Measurements from ENCODE around the gene CDH4.

Gene CDH4

GRCh38 chr20:61459705-61460104 lies 207.6 kb downstream of the CDH4 start:
- Histone ChIP-seq H3K36me3 (ENCODE audit: control insufficient read depth in 2 of 2, insufficient read depth in 2 of 2, low read length in 2 of 2) (no peaks in the 10 kb centered on the region), H3K9me3 (ENCODE audit: control insufficient read depth in 2 of 2, low read length in 2 of 2) (peaks cover 2 to 9% of the 10 kb centered on the region in 2 donors), H3K27ac (ENCODE audit: low read depth in 2 of 2, low read length in 2 of 2) (no peak overlapping the region), H3K27me3 (ENCODE audit: control insufficient read depth in 2 of 2, insufficient read depth in 2 of 2, low read length in 2 of 2) (no peaks in the 10 kb centered on the region), H3K4me1 (ENCODE audit: control insufficient read depth in 2 of 2, insufficient read depth in 2 of 2, low read length in 2 of 2) (no peaks in the 10 kb centered on the region), H3K9ac (ENCODE audit: low read depth in 1 of 2, low read length in 2 of 2) (no peak overlapping the region), H3K4me3 (ENCODE audit: low read length in 2 of 2) (no peak overlapping the region)

DNA sequence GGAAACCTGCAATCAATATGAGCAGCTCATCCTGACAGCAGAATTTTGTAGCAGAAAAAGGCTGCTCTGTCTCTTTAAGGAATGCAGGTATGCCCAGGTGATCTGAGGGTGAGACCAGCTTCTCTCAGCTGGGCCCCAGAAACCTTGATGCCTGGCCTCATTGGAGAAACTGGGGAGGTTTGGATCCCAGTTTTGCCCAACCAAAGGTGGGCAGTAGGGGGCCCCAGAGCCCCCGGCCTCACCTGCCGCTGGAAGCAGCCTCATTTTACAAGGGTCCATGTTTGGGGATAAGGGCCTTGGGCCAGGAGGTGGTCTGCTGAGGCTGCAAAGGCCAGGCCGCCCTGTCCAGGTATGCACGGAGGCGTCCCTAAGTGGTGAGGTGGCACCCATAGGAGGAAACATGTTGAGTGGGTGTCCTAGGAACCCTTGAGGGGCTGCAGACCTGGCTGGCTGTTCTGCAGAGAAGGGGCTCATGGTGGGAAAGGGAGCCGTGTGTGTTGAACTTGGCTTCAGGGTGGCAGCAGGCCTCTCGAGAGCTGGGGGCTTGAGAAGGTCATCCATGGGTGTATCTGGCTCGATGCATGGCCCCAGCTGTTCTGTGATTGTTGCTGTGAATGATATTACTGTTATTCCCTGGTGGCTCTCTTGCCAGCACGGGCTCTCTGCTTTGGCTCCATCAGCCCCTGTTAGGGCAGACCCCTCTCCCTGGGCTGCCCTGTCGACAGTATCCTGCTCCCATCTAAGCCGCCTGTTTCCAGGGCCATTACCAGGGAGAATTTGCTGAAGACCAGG lies 208.4 kb downstream of the CDH4 start:
- H3K4me1 ChIP-seq (ENCODE audit: control insufficient read depth in 2 of 2, insufficient read depth in 2 of 2, low read length in 2 of 2): no peaks in the 10 kb centered on the region
- no peaks in the 10 kb centered on the region for H3K36me3 ChIP-seq (ENCODE audit: control insufficient read depth in 2 of 2, insufficient read depth in 2 of 2, low read length in 2 of 2)
- H3K27ac ChIP-seq (ENCODE audit: low read depth in 2 of 2, low read length in 2 of 2): no peak overlapping the region
- H3K9me3 ChIP-seq (ENCODE audit: control insufficient read depth in 2 of 2, low read length in 2 of 2): peaks cover 2 to 9% of the 10 kb centered on the region in 2 donors
- H3K27me3 ChIP-seq (ENCODE audit: control insufficient read depth in 2 of 2, insufficient read depth in 2 of 2, low read length in 2 of 2): no peaks in the 10 kb centered on the region
- no peak overlapping the region for H3K4me3 ChIP-seq (ENCODE audit: low read length in 2 of 2)
- no peak overlapping the region for H3K9ac ChIP-seq (ENCODE audit: low read depth in 1 of 2, low read length in 2 of 2)

DNA sequence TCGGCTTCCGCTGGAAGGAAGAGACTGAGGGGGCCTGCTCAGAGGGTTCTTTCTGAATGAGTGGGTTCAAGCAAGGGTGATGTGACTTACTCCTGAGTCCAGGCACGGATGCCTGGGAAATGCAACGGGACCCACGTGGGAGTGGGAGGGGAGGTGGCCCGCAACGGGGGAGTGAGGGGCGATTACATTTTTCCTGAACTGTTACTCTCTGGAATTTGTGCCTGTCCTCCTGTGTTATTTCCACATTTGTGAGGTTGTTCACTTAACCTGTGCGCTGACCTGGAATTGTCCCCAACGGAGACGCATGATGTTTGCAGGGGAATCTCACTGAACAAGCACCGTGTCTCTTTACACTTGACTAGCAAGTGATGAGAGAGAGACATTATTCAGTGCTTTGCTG lies 209.4 kb downstream of the CDH4 start:
- peaks cover 2 to 9% of the 10 kb centered on the region in 2 donors for H3K9me3 ChIP-seq (ENCODE audit: control insufficient read depth in 2 of 2, low read length in 2 of 2)
- no peaks in the 10 kb centered on the region for H3K4me1 ChIP-seq (ENCODE audit: control insufficient read depth in 2 of 2, insufficient read depth in 2 of 2, low read length in 2 of 2)
- H3K4me3 ChIP-seq (ENCODE audit: low read length in 2 of 2): no peak overlapping the region
- H3K36me3 ChIP-seq (ENCODE audit: control insufficient read depth in 2 of 2, insufficient read depth in 2 of 2, low read length in 2 of 2): no peaks in the 10 kb centered on the region
- no peaks in the 10 kb centered on the region for H3K27me3 ChIP-seq (ENCODE audit: control insufficient read depth in 2 of 2, insufficient read depth in 2 of 2, low read length in 2 of 2)
- H3K27ac ChIP-seq (ENCODE audit: low read depth in 2 of 2, low read length in 2 of 2): no peak overlapping the region
- no peak overlapping the region for H3K9ac ChIP-seq (ENCODE audit: low read depth in 1 of 2, low read length in 2 of 2)

GRCh38 chr20:61464307-61465303 lies 212.5 kb downstream of the CDH4 start:
- H3K36me3 ChIP-seq (ENCODE audit: control insufficient read depth in 2 of 2, insufficient read depth in 2 of 2, low read length in 2 of 2): no peaks in the 10 kb centered on the region
- H3K4me1 ChIP-seq (ENCODE audit: control insufficient read depth in 2 of 2, insufficient read depth in 2 of 2, low read length in 2 of 2): no peaks in the 10 kb centered on the region
- H3K4me3 ChIP-seq (ENCODE audit: low read length in 2 of 2): no peak overlapping the region
- H3K9ac ChIP-seq (ENCODE audit: low read depth in 1 of 2, low read length in 2 of 2): no peak overlapping the region
- no peak overlapping the region for H3K27ac ChIP-seq (ENCODE audit: low read depth in 2 of 2, low read length in 2 of 2)
- no peaks in the 10 kb centered on the region for H3K27me3 ChIP-seq (ENCODE audit: control insufficient read depth in 2 of 2, insufficient read depth in 2 of 2, low read length in 2 of 2)
- peaks cover 0 to 4% of the 10 kb centered on the region in 2 donors for H3K9me3 ChIP-seq (ENCODE audit: control insufficient read depth in 2 of 2, low read length in 2 of 2)

GRCh38 chr20:61475729-61476128 lies 223.7 kb downstream of the CDH4 start:
- Histone ChIP-seq H3K9ac (ENCODE audit: low read depth in 1 of 2, low read length in 2 of 2) (no peak overlapping the region), H3K9me3 (ENCODE audit: control insufficient read depth in 2 of 2, low read length in 2 of 2) (no peaks in the 10 kb centered on the region)

GRCh38 chr20:61476956-61477355 lies 224.9 kb downstream of the CDH4 start:
- Histone ChIP-seq H3K4me1 (ENCODE audit: control insufficient read depth in 2 of 2, insufficient read depth in 2 of 2, low read length in 2 of 2) (no peaks in the 10 kb centered on the region), H3K9me3 (ENCODE audit: control insufficient read depth in 2 of 2, low read length in 2 of 2) (peaks cover 0 to 2% of the 10 kb centered on the region in 2 donors), H3K27me3 (ENCODE audit: control insufficient read depth in 2 of 2, insufficient read depth in 2 of 2, low read length in 2 of 2) (no peaks in the 10 kb centered on the region), H3K9ac (ENCODE audit: low read depth in 1 of 2, low read length in 2 of 2) (no peak overlapping the region), H3K36me3 (ENCODE audit: control insufficient read depth in 2 of 2, insufficient read depth in 2 of 2, low read length in 2 of 2) (no peaks in the 10 kb centered on the region), H3K27ac (ENCODE audit: low read depth in 2 of 2, low read length in 2 of 2) (no peak overlapping the region), H3K4me3 (ENCODE audit: low read length in 2 of 2) (no peak overlapping the region)

More at GRCh38 chr20:61475729-61476128, 223.7 kb downstream of the CDH4 start:
- Histone ChIP-seq H3K27me3 (ENCODE audit: control insufficient read depth in 2 of 2, insufficient read depth in 2 of 2, low read length in 2 of 2) (no peaks in the 10 kb centered on the region), H3K27ac (ENCODE audit: low read depth in 2 of 2, low read length in 2 of 2) (no peak overlapping the region), H3K4me1 (ENCODE audit: control insufficient read depth in 2 of 2, insufficient read depth in 2 of 2, low read length in 2 of 2) (no peaks in the 10 kb centered on the region), H3K4me3 (ENCODE audit: low read length in 2 of 2) (no peak overlapping the region), H3K36me3 (ENCODE audit: control insufficient read depth in 2 of 2, insufficient read depth in 2 of 2, low read length in 2 of 2) (no peaks in the 10 kb centered on the region)

- H3K9me3 ChIP-seq (ENCODE audit: control insufficient read depth in 2 of 2, low read length in 2 of 2): peaks cover 0 to 2% of the 10 kb centered on the region in 2 donors
- H3K27me3 ChIP-seq (ENCODE audit: control insufficient read depth in 2 of 2, insufficient read depth in 2 of 2, low read length in 2 of 2): no peaks in the 10 kb centered on the region
- no peaks in the 10 kb centered on the region for H3K4me1 ChIP-seq (ENCODE audit: control insufficient read depth in 2 of 2, insufficient read depth in 2 of 2, low read length in 2 of 2)
- no peaks in the 10 kb centered on the region for H3K36me3 ChIP-seq (ENCODE audit: control insufficient read depth in 2 of 2, insufficient read depth in 2 of 2, low read length in 2 of 2)
- no peak overlapping the region for H3K9ac ChIP-seq (ENCODE audit: low read depth in 1 of 2, low read length in 2 of 2)
- H3K4me3 ChIP-seq (ENCODE audit: low read length in 2 of 2): no peak overlapping the region
- H3K27ac ChIP-seq (ENCODE audit: low read depth in 2 of 2, low read length in 2 of 2): no peak overlapping the region
These were observed 225.4 kb downstream of the CDH4 start for GRCh38 chr20:61477451-61477861.

DNA sequence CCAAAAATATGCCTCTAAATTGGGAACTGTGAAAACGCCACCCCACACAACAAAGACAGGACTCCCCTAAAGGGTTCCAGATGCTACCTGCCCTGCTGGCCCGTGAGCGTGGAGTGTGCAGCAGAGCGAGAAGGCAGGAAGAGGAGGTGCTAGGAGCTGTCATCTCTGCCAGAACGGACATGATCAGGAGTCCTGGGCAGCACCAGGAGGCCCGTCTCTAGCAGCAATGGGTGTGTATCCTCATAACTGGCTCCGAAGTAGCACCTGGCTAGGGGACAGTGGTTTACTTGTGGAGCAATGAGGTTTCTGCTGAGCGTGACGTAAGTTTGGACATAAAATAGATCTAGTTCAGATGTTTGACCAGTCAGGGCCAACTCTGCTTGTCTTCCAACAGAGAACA lies 226.0 kb downstream of the CDH4 start:
- Histone ChIP-seq H3K9me3 (ENCODE audit: control insufficient read depth in 2 of 2, low read length in 2 of 2) (peaks cover 0 to 2% of the 10 kb centered on the region in 2 donors), H3K27ac (ENCODE audit: low read depth in 2 of 2, low read length in 2 of 2) (no peak overlapping the region), H3K27me3 (ENCODE audit: control insufficient read depth in 2 of 2, insufficient read depth in 2 of 2, low read length in 2 of 2) (no peaks in the 10 kb centered on the region), H3K36me3 (ENCODE audit: control insufficient read depth in 2 of 2, insufficient read depth in 2 of 2, low read length in 2 of 2) (no peaks in the 10 kb centered on the region), H3K4me1 (ENCODE audit: control insufficient read depth in 2 of 2, insufficient read depth in 2 of 2, low read length in 2 of 2) (no peaks in the 10 kb centered on the region), H3K9ac (ENCODE audit: low read depth in 1 of 2, low read length in 2 of 2) (no peak overlapping the region), H3K4me3 (ENCODE audit: low read length in 2 of 2) (no peak overlapping the region)

- H3K4me1 ChIP-seq (ENCODE audit: control insufficient read depth in 2 of 2, insufficient read depth in 2 of 2, low read length in 2 of 2): no peaks in the 10 kb centered on the region
These were observed 226.7 kb downstream of the CDH4 start for GRCh38 chr20:61478611-61479305.

More at GRCh38 chr20:61478611-61479305, 226.7 kb downstream of the CDH4 start:
- H3K27me3 ChIP-seq (ENCODE audit: control insufficient read depth in 2 of 2, insufficient read depth in 2 of 2, low read length in 2 of 2): no peaks in the 10 kb centered on the region
- no peak overlapping the region for H3K9ac ChIP-seq (ENCODE audit: low read depth in 1 of 2, low read length in 2 of 2)
- no peak overlapping the region for H3K27ac ChIP-seq (ENCODE audit: low read depth in 2 of 2, low read length in 2 of 2)
- H3K36me3 ChIP-seq (ENCODE audit: control insufficient read depth in 2 of 2, insufficient read depth in 2 of 2, low read length in 2 of 2): no peaks in the 10 kb centered on the region
- no peak overlapping the region for H3K4me3 ChIP-seq (ENCODE audit: low read length in 2 of 2)
- peaks cover 0 to 2% of the 10 kb centered on the region in 2 donors for H3K9me3 ChIP-seq (ENCODE audit: control insufficient read depth in 2 of 2, low read length in 2 of 2)

Measured in mucosa of rectum (tissue), 2 donors.